ENCODE measurements around the gene IDNK.

The IDNK gene

DNA sequence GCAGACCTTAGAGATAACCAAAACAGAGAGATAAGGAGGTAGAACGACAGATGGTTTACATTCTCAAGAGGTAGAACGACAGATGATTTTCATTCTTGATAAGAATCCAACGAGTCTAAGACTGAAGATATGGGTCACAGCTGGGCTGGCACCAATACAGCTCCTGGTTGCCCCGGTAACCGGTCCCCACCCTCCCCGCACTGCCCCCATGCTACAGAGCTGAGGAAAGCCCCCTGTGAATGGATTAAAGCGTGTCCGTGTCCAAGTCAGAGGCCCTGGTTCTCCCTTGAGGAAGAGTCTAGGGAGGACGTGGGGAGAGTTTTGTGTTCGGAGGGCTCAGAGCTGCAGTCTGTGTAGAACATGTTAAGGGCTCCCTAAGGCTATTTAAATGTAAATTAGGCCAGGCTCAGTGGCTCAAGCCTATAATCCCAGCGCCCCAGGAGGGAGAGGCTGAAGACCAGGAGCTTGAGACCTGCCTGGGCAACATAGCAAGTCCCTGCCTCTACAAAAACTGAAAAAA lies 8.1 kb downstream of the IDNK start:
- no peaks in the 10 kb centered on the region for H3K27me3 ChIP-seq
- H3K9ac ChIP-seq = no peak overlapping the region
- no peaks in the 10 kb centered on the region for H3K4me1 ChIP-seq
- peaks cover 43% of the 10 kb centered on the region for H3K36me3 ChIP-seq
- no peak overlapping the region for H3K4me3 ChIP-seq
- no peaks in the 10 kb centered on the region for H3K9me3 ChIP-seq
- no peaks in the 10 kb centered on the region for H4K20me1 ChIP-seq
- no peak for TF ChIP-seq Cebpa-rat (IDR thresholded peaks at IDR 0.05)
- H3K27ac ChIP-seq = no peak overlapping the region
- H3K4me2 ChIP-seq = no peak overlapping the region

- Histone ChIP-seq H3K4me2 (no peak overlapping the region), H4K20me1 (no peaks in the 10 kb centered on the region), H3K4me3 (no peak overlapping the region), H3K27me3 (no peaks in the 10 kb centered on the region), H3K9ac (no peak overlapping the region), H3K36me3 (peaks cover 24% of the 10 kb centered on the region), H3K9me3 (no peaks in the 10 kb centered on the region), H3K4me1 (no peaks in the 10 kb centered on the region), H3K27ac (no peak overlapping the region)
- TF ChIP-seq Cebpa-rat (IDR thresholded peaks at IDR 0.05) = no peak
Measured at GRCh38 chr9:83633255-83633654, 10.3 kb downstream of the IDNK start.

- Histone ChIP-seq H3K36me3 (peaks cover 20% of the 10 kb centered on the region), H3K27ac (no peak overlapping the region), H3K4me1 (no peaks in the 10 kb centered on the region), H3K4me2 (no peak overlapping the region), H3K4me3 (no peak overlapping the region), H3K9ac (no peak overlapping the region), H3K9me3 (no peaks in the 10 kb centered on the region), H3K27me3 (no peaks in the 10 kb centered on the region), H4K20me1 (no peaks in the 10 kb centered on the region)
- no peak for TF ChIP-seq Cebpa-rat (IDR thresholded peaks at IDR 0.05)
Measured at GRCh38 chr9:83633676-83634075, 10.7 kb downstream of the IDNK start.

GRCh38 chr9:83636813-83637212 lies 13.9 kb downstream of the IDNK start:
- Histone ChIP-seq H3K9me3 (no peaks in the 10 kb centered on the region), H3K27ac (no peak overlapping the region)
- no peak for TF ChIP-seq Cebpa-rat (IDR thresholded peaks at IDR 0.05)

DNA sequence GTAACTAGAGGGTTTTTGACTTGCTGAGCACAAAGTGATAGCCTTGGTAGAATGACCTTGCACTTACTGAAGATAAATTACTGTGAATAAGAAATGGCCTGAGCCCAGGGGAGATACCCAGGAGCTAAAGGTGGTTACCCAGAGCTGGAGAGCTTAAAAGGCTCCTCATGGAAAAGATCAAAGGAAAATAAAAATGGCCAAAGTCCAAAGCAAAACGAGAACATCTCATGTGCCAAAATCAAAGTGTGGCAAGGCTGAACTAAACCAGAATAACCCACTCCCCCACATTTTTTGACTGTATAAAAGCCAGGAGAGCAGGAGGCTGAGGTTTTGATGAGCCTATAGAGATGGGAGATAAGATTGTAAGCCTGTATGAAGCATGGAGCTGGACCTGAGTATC lies 14.4 kb downstream of the IDNK start:
- peaks cover 6% of the 10 kb centered on the region; the same call in 1 of the 2 replicates for H3K4me1 ChIP-seq
- no peak overlapping the region for H3K4me3 ChIP-seq
- no peak overlapping the region for H3K4me2 ChIP-seq
- no peak overlapping the region for H3K9ac ChIP-seq
- no peak for TF ChIP-seq Cebpa-rat (IDR thresholded peaks at IDR 0.05)
- no peaks in the 10 kb centered on the region for H3K9me3 ChIP-seq
- no peaks in the 10 kb centered on the region for H3K27me3 ChIP-seq
- H4K20me1 ChIP-seq = no peaks in the 10 kb centered on the region
- no peak overlapping the region for H3K27ac ChIP-seq
- H3K36me3 ChIP-seq = peaks cover 3% of the 10 kb centered on the region; the same call in 1 of the 2 replicates

More at GRCh38 chr9:83636813-83637212, 13.9 kb downstream of the IDNK start:
- Histone ChIP-seq H3K4me1 (peaks cover 6% of the 10 kb centered on the region; the same call in 1 of the 2 replicates), H3K9ac (no peak overlapping the region), H3K27me3 (no peaks in the 10 kb centered on the region), H3K4me2 (no peak overlapping the region), H4K20me1 (no peaks in the 10 kb centered on the region), H3K4me3 (no peak overlapping the region), H3K36me3 (peaks cover 3% of the 10 kb centered on the region; the same call in 1 of the 2 replicates)

DNA sequence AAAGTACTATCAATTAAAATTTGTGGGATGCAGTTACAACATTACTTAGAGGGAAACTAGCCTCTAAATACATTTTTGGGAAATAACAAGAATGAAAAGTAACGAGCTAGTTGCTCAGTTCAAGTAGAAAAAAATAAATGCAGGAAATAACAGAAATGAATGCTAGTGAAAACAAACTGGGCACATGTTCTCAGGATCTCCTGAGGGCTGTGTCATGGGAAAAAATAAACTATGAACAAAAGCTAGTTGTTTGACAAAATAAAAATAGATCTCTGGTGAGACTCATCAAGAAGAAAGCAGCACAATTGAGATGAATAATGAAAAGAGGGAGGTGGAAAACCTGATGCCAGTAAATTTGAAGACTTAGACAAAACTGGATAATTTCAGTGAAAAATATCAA lies 16.3 kb downstream of the IDNK start:
- TF ChIP-seq Cebpa-rat (IDR thresholded peaks at IDR 0.05) = no peak
- H4K20me1 ChIP-seq = no peaks in the 10 kb centered on the region
- peaks cover 6% of the 10 kb centered on the region; the same call in 1 of the 2 replicates for H3K4me1 ChIP-seq
- no peaks in the 10 kb centered on the region for H3K9me3 ChIP-seq
- H3K36me3 ChIP-seq = peaks cover 3% of the 10 kb centered on the region; the same call in 1 of the 2 replicates
- no peak overlapping the region for H3K27ac ChIP-seq
- H3K27me3 ChIP-seq = no peaks in the 10 kb centered on the region
- no peak overlapping the region for H3K4me3 ChIP-seq
- no peak overlapping the region for H3K4me2 ChIP-seq
- no peak overlapping the region for H3K9ac ChIP-seq

DNA sequence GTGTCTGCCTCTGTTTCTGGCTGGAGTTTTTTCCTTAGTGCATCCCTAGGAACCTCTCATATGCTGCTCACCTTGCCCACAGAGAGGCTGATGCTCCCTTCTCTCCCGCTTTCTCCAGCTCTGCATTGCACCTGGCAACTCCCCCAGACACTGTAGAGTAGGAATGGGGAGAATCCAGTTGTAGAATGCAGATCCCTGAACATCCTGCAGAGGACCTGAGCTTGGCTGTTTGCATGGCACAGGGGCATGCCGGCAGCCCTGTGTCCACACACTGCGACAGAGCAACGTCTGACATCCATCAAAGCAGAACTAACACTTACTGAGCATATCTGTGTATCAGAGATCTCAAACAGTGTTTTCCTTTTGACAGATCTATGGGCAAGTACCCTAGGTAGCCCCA lies 19.9 kb downstream of the IDNK start:
- Histone ChIP-seq H4K20me1 (no peaks in the 10 kb centered on the region), H3K27ac (no peak overlapping the region), H3K4me1 (peaks cover 6% of the 10 kb centered on the region; the same call in 1 of the 2 replicates), H3K36me3 (peaks cover 15% of the 10 kb centered on the region), H3K9me3 (no peaks in the 10 kb centered on the region), H3K4me2 (no peak overlapping the region), H3K4me3 (no peak overlapping the region), H3K27me3 (no peaks in the 10 kb centered on the region), H3K9ac (no peak overlapping the region)
- no peak for TF ChIP-seq Cebpa-rat (IDR thresholded peaks at IDR 0.05)

GRCh38 chr9:83646500-83647239 lies 23.7 kb downstream of the IDNK start:
- H3K4me2 ChIP-seq = no peak overlapping the region
- no peak for TF ChIP-seq Cebpa-rat (IDR thresholded peaks at IDR 0.05)
- peaks cover 12% of the 10 kb centered on the region; the same call in 1 of the 2 replicates for H3K4me1 ChIP-seq
- no peak overlapping the region for H3K27ac ChIP-seq
- H3K9me3 ChIP-seq = peaks cover 4% of the 10 kb centered on the region; the same call in 1 of the 2 replicates
- no peak overlapping the region for H3K4me3 ChIP-seq
- no peaks in the 10 kb centered on the region for H4K20me1 ChIP-seq
- peaks cover 42% of the 10 kb centered on the region for H3K36me3 ChIP-seq
- no peak overlapping the region for H3K9ac ChIP-seq
- no peaks in the 10 kb centered on the region for H3K27me3 ChIP-seq

- Histone ChIP-seq H3K27ac (no peak overlapping the region), H4K20me1 (no peaks in the 10 kb centered on the region), H3K4me3 (no peak overlapping the region), H3K4me2 (no peak overlapping the region), H3K36me3 (peaks cover 66% of the 10 kb centered on the region), H3K9me3 (peaks cover 20% of the 10 kb centered on the region), H3K9ac (no peak overlapping the region), H3K4me1 (peaks cover 12% of the 10 kb centered on the region; the same call in 1 of the 2 replicates), H3K27me3 (no peaks in the 10 kb centered on the region)
- no peak for TF ChIP-seq Cebpa-rat (IDR thresholded peaks at IDR 0.05)
Measured at GRCh38 chr9:83649080-83649479, 26.1 kb downstream of the IDNK start.

DNA sequence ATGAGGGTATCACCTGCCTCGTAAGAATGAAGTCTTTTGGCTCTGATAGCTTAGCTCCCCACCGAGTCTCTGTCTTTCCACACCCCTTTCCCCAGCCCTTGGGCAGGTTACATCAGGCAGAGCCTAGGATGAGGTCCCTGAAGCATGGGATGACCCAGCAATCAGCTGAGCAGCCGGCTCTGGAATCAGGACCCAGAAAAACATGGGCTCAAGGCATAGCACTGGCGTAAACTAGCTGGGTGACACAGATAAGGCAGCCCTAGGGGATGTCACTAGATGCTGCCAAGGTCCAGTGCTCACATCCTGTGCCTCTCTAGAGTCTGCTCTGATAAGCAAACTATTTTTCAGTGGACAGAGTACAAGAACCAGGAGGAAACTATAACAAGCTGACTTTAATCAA lies 26.6 kb downstream of the IDNK start:
- no peak overlapping the region for H3K27ac ChIP-seq
- H3K4me3 ChIP-seq = no peak overlapping the region
- H3K36me3 ChIP-seq = peaks cover 71% of the 10 kb centered on the region
- no peaks in the 10 kb centered on the region for H4K20me1 ChIP-seq
- no peak for TF ChIP-seq Cebpa-rat (IDR thresholded peaks at IDR 0.05)
- peaks cover 12% of the 10 kb centered on the region; the same call in 1 of the 2 replicates for H3K4me1 ChIP-seq
- no peak overlapping the region for H3K9ac ChIP-seq
- H3K4me2 ChIP-seq = no peak overlapping the region
- no peaks in the 10 kb centered on the region for H3K27me3 ChIP-seq
- H3K9me3 ChIP-seq = peaks cover 23% of the 10 kb centered on the region
